HepG2 (cell line): ENCODE data around the gene POLA1. TPM values are rescaled to one million over a fixed set of nuclear protein-coding genes. Genes with fewer than 3 reads are reported as not detected.

Source experiments
- ATAC-seq: fragments of 200-7000 bp; cut with Tn5 transposase; 3 replicates; pipeline ENCODE4 v1.9.1; 2020; ENCODE audit warnings: mild to moderate bottlenecking, moderate library complexity
- BruUV-seq: library from RNA; stranded (reverse); fragments of 400-500 nt; replicated peaks from 2 replicates; lab custom pipeline; 2021; lab: Mats Ljungman, UMichigan
- CTCF ChIA-PET: fragments of 300-600 bp; formaldehyde crosslinking; extraction: SDS; loops from one replicate; lab custom pipeline; 2021; ENCODE audit warnings: low total read pairs, inconsistent platforms, low intra/inter-chr PET ratio; lab: Yijun Ruan, JAX
- POLR2A ChIA-PET: fragments of 350-600 bp; sonication (Branson Sonifier 250); formaldehyde crosslinking; loops from one replicate; lab custom pipeline; 2020; ENCODE audit warnings: antibody characterized with exemption, inconsistent platforms; lab: Yijun Ruan, JAX
- DNase-seq: peaks from one replicate; pipeline ENCODE4 v3.0.0-alpha.2; 2015; ENCODE audit warnings: low spot score
- FAIRE-seq: peaks from 3 replicates; lab custom pipeline; 2011; peaks lifted over from hg19 to GRCh38; lab: Jason Lieb, UNC
- H2AFZ ChIP-seq: one replicate; pipeline ENCODE4 v1.6.1; 2011; ENCODE audit warnings: low read length, inconsistent platforms
- H3K27ac ChIP-seq: fragments of 300-600 bp; 3 replicates; pipeline ENCODE4 v1.8.0; 2011; ENCODE audit warnings: mixed run types, mild to moderate bottlenecking, mixed read lengths, low read length, inconsistent platforms; ENCODE audit not compliant: insufficient read depth; ENCODE audit errors: extremely low read length
- H3K27me3 ChIP-seq, 2 experiments: fragments of 200-600 bp in 1 of 2; 2 replicates in 1 of 2; 3 replicates in 1 of 2; pipeline versions ENCODE4 v1.6.0 to v1.8.0; 2011; ENCODE audit warnings: low read length in 2 of 2, mild to moderate bottlenecking in 2 of 2, moderate library complexity in 2 of 2, inconsistent platforms in 1 of 2; ENCODE audit not compliant: insufficient read depth in 2 of 2, control insufficient read depth in 1 of 2
- H3K36me3 ChIP-seq, 2 experiments: fragments of 200-600 bp in 1 of 2; replicated peaks in 1 of 2; 2 replicates in 1 of 2; 3 replicates in 1 of 2; pipeline versions ENCODE4 v1.5.1 to v1.8.0; 2011; ENCODE audit warnings: low read length in 2 of 2, inconsistent platforms in 1 of 2; ENCODE audit not compliant: insufficient read depth in 2 of 2, control insufficient read depth in 1 of 2
- H3K4me1 ChIP-seq: 2 replicates; pipeline ENCODE4 v1.5.1; 2012; ENCODE audit warnings: low read length, inconsistent platforms; ENCODE audit not compliant: insufficient read depth
- H3K4me2 ChIP-seq: 2 replicates; pipeline ENCODE4 v1.6.0; 2011; ENCODE audit warnings: low read depth, low read length, inconsistent platforms
- H3K4me3 ChIP-seq, 3 experiments: fragments of 200-600 bp in 1 of 3; sonication (generic), shearing (Covaris generic) in 1 of 3; replicated peaks in 1 of 3; 2 replicates each; pipeline ENCODE4 v1.5.1; 2011 to 2016; ENCODE audit warnings: low read length in 3 of 3, inconsistent platforms in 2 of 3, low read depth in 2 of 3, mild to moderate bottlenecking in 2 of 3, control low read depth in 1 of 3, mixed read lengths in 1 of 3; ENCODE audit not compliant: insufficient read depth in 1 of 3
- H3K79me2 ChIP-seq: one replicate; pipeline ENCODE4 v1.6.1; 2011; ENCODE audit warnings: low read length, inconsistent platforms; ENCODE audit not compliant: insufficient read depth
- H3K9ac ChIP-seq: 2 replicates; pipeline ENCODE4 v1.6.0; 2011; ENCODE audit warnings: mild to moderate bottlenecking, low read depth, low read length, inconsistent platforms; ENCODE audit not compliant: insufficient read depth
- H3K9me3 ChIP-seq: 2 replicates; pipeline ENCODE4 v1.5.1; 2012; ENCODE audit warnings: mild to moderate bottlenecking, low read length
- H4K20me1 ChIP-seq: 2 replicates; pipeline ENCODE4 v1.6.0; 2011; ENCODE audit warnings: inconsistent platforms, mild to moderate bottlenecking, low read length, moderate library complexity; ENCODE audit not compliant: insufficient read depth
- AHR ChIP-seq: IDR thresholded peaks from 2 replicates; pipeline ENCODE4 v1.6.1; 2018; ENCODE audit warnings: missing genetic modification reagents, missing compliant biosample characterization
- EP300 ChIP-seq, 3 experiments: sonication (generic) in 1 of 3; formaldehyde crosslinking in 1 of 3; IDR thresholded peaks; 2 replicates each; pipeline versions ENCODE4 v1.5.1 to v1.6.1; 2011 to 2020; ENCODE audit warnings: low read depth in 2 of 3, low read length in 2 of 3, borderline replicate concordance in 1 of 3, improper control_type of control experiment in 1 of 3, mild to moderate bottlenecking in 1 of 3, missing genetic modification reagents in 1 of 3, moderate library complexity in 1 of 3
- HHEX ChIP-seq: IDR thresholded peaks from 2 replicates; pipeline ENCODE4 v1.6.1; 2016; ENCODE audit warnings: control low read depth
- ISL2 ChIP-seq: sonication (generic); formaldehyde crosslinking; IDR thresholded peaks from 2 replicates; pipeline ENCODE4 v1.5.0; 2020; ENCODE audit warnings: missing genetic modification reagents
- KLF16 ChIP-seq, 2 experiments: sonication (generic) in 1 of 2; formaldehyde crosslinking in 1 of 2; IDR thresholded peaks; 2 replicates each; pipeline versions ENCODE4 v1.6.1 to v1.8.0; 2016 to 2023; ENCODE audit warnings: missing genetic modification reagents in 2 of 2, missing compliant biosample characterization in 1 of 2
- MZF1 ChIP-seq: sonication (generic); formaldehyde crosslinking; IDR thresholded peaks from 2 replicates; pipeline ENCODE4 v1.8.1; 2023; ENCODE audit warnings: mild to moderate bottlenecking, missing genetic modification reagents, borderline replicate concordance
- NRL ChIP-seq: sonication (generic); formaldehyde crosslinking; IDR thresholded peaks from 2 replicates; pipeline ENCODE4 v1.5.0; 2020; ENCODE audit warnings: missing genetic modification reagents, mild to moderate bottlenecking, moderate library complexity, borderline replicate concordance
- RBFOX2 ChIP-seq: fragments of 200-400 bp; formaldehyde crosslinking; IDR thresholded peaks from 2 replicates; pipeline ENCODE4 v1.6.1; 2017; ENCODE audit warnings: low read depth, mild to moderate bottlenecking, low read length
- SOX5 ChIP-seq: IDR thresholded peaks from 2 replicates; pipeline ENCODE4 v1.6.1; 2016; ENCODE audit warnings: borderline replicate concordance
- TCF7L2 ChIP-seq: IDR thresholded peaks from 2 replicates; pipeline ENCODE4 v1.6.1; 2011; ENCODE audit warnings: mild to moderate bottlenecking, low read depth, low read length, moderate library complexity
- TOE1 ChIP-seq: sonication (generic); formaldehyde crosslinking; IDR thresholded peaks from 2 replicates; pipeline ENCODE4 v1.4.0; 2020; ENCODE audit warnings: mild to moderate bottlenecking, missing genetic modification reagents
- YY1 ChIP-seq: IDR thresholded peaks from 2 replicates; pipeline ENCODE4 v1.6.1; 2011; ENCODE audit warnings: low read length, low read depth, moderate library complexity, mild to moderate bottlenecking; ENCODE audit not compliant: insufficient read depth, insufficient replicate concordance
- ZNF441 ChIP-seq: sonication (generic); formaldehyde crosslinking; IDR thresholded peaks from 2 replicates; pipeline ENCODE4 v1.7.0; 2021; ENCODE audit warnings: missing genetic modification reagents, borderline replicate concordance
- ZNF883 ChIP-seq: sonication (generic); formaldehyde crosslinking; IDR thresholded peaks from 2 replicates; pipeline ENCODE4 v1.5.1; 2020; ENCODE audit warnings: mild to moderate bottlenecking, missing genetic modification reagents; ENCODE audit errors: not compliant biosample characterization
- WGBS: methylation state at CpG from one replicate; pipeline ENCODE4 v1.1.6; 2017; ENCODE audit warnings: low lambda C conversion rate; 5-methylcytosine and 5-hydroxymethylcytosine counted together
- in situ Hi-C: cut with HindIII; loops from 2 replicates; pipeline ENCODE4 v1.10.0; 2017; ENCODE audit warnings: low pct_unique_long_range_greater_than_20kb; ENCODE audit not compliant: extremely low pct_ligation_motif_present
- intact Hi-C: fragments of 100-400 bp; cut with micrococcal nuclease; formaldehyde crosslinking; loops from one replicate; pipeline ENCODE4 v1.10.0; 2022; ENCODE audit not compliant: unreplicated experiment
- polyA plus RNA-seq, 8 experiments: library from polyadenylated mRNA; depleted of rRNA in 3 of 8; stranded (reverse) in 7 of 8; unstranded in 1 of 8; fragments of >200 nt; fragmentation: Illumina TruSeq in 4 of 8; extraction: Trizol in 4 of 8; gene quantifications; 2 replicates each; pipeline versions ENCODE4 v1.2.1 to v1.2.3, GENCODE V29; 2011 to 2016; ENCODE audit warnings: low read depth in 4 of 8, missing spikeins in 1 of 8, mixed read lengths in 1 of 8; ENCODE audit not compliant: insufficient read depth in 1 of 8
- total RNA-seq, 5 experiments: library from RNA; depleted of rRNA; stranded (reverse); fragments of >200 nt; fragmentation: Illumina TruSeq; extraction: Trizol; gene quantifications; 2 replicates each; pipeline ENCODE4 v1.2.3, GENCODE V29; 2016; ENCODE audit warnings: low read depth in 1 of 5
- TF ChIP-seq, protein P1 (sequence below): sonication (generic); formaldehyde crosslinking; IDR thresholded peaks from 2 replicates; pipeline ENCODE4 v1.8.1; 2023; ENCODE audit warnings: mild to moderate bottlenecking, inconsistent platforms, moderate library complexity, missing genetic modification reagents, borderline replicate concordance
- TF ChIP-seq, protein P2 (sequence below): sonication (generic); formaldehyde crosslinking; IDR thresholded peaks from 2 replicates; pipeline ENCODE4 v1.8.1; 2023; ENCODE audit warnings: missing genetic modification reagents, mild to moderate bottlenecking, borderline replicate concordance

Gene POLA1
- total and polyA plus RNA-seq, 2 of the 13 experiments (the other 11 are each of a cell fraction or from before 2014, with no cell fraction given) = 3.3 to 26.5 TPM

DNA sequence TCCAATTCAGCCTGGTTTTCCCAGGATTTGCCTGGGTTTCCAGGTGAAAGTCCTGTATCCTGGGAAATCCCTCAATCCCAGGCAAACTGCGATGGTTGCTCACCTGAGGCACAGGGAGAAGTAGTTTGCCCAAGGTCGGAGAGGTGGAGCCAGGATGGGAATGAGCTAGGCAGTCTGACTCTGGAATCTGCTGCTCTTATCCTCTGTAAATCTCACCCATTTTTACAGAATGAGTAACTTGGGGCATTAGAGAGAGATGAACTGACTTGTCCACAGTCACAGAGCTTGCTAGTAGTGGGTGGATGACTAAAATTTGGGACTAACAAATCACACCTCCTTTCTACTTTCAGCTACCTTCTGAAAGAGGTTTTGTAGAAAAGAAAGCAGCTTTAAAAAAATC, 331.9 kb downstream of the POLA1 start:
- no peaks in the 10 kb centered on the region for H3K9me3 ChIP-seq
- H2AFZ ChIP-seq = no peak overlapping the region
- no peak for ATAC-seq
- H3K9ac ChIP-seq = no peak overlapping the region
- no peak for FAIRE-seq
- no peak for DNase-seq
- ChIA-PET POLR2A (no interaction called here), CTCF (no interaction called here)
- no TSS peak for BruUV-seq
- peaks cover 0 to 21% of the 10 kb centered on the region in 2 experiments; a peak in 3 of 5 replicates for H3K27me3 ChIP-seq
- no peak overlapping the region for H3K4me3 ChIP-seq
- TF ChIP-seq, protein P1, sequence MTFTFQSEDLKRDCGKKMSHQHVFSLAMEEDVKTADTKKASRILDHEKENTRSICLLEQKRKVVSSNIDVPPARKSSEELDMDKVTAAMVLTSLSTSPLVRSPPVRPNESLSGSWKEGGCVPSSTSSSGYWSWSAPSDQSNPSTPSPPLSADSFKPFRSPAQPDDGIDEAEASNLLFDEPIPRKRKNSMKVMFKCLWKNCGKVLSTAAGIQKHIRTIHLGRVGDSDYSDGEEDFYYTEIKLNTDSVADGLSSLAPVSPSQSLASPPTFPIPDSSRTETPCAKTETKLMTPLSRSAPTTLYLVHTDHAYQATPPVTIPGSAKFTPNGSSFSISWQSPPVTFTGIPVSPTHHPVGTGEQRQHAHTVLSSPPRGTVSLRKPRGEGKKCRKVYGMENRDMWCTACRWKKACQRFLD (CRISPR knock-in tag) = no peak
- TF ChIP-seq YY1 (no peak), ZNF441 (CRISPR knock-in tag) (no peak), TCF7L2 (no peak), NRL (CRISPR knock-in tag) (no peak), MZF1 (CRISPR knock-in tag) (no peak), SOX5 (CRISPR knock-in tag) (no peak)
- H3K4me2 ChIP-seq = no peak overlapping the region
- H3K27ac ChIP-seq = no peak overlapping the region
- WGBS = no CpG with 5 or more reads among the region's 2 CpGs
- H3K79me2 ChIP-seq = no peaks in the 10 kb centered on the region
- H3K4me1 ChIP-seq = peaks cover 5% of the 10 kb centered on the region; the same call in 1 of the 2 replicates
- H4K20me1 ChIP-seq = no peaks in the 10 kb centered on the region
- in situ Hi-C loops = no loop called here
- intact Hi-C loops = no loop called here
- H3K36me3 ChIP-seq = no peaks in the 10 kb centered on the region

DNA sequence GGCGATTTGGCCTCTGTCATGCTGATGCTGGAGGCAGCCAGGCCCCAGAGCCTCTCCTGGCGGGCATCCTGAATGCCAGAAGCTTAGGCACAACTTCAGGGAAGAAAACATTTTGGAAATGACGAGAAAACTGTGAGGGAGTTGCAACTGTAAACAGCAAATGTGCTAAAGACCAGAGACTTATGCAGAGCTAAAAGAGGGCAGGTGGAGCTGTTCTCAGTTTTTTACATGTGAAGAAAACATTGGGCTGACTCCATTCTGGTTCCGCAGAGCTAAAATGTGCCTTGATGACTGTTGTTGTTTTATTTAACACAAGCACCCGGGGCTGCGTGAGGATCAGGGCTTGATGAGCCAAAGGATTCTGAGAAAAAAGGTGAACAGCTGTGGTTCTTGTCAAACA, 332.9 kb downstream of the POLA1 start:
- intact Hi-C loops = no loop called here
- WGBS = 23% methylated on average over 5 of the region's 6 CpGs
- CTCF ChIA-PET = no interaction called here
- TF ChIP-seq AHR (CRISPR knock-in tag) = no peak
- no peak for TF ChIP-seq TOE1 (CRISPR knock-in tag)
- TF ChIP-seq RBFOX2 = no peak
- TF ChIP-seq, protein P2, sequence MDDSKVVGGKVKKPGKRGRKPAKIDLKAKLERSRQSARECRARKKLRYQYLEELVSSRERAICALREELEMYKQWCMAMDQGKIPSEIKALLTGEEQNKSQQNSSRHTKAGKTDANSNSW (CRISPR knock-in tag) = no peak
- no peak for TF ChIP-seq ISL2 (CRISPR knock-in tag)
- TF ChIP-seq EP300 (IDR thresholded peaks at IDR 0.05; ENCODE audit: low read depth in 2 of 2, low read length in 2 of 2) = no peak
- no peak for TF ChIP-seq EP300 (CRISPR knock-in tag; IDR thresholded peaks at IDR 0.05; ENCODE audit: borderline replicate concordance)
- no peak for TF ChIP-seq HHEX (CRISPR knock-in tag)
- TF ChIP-seq KLF16 (CRISPR knock-in tag; IDR thresholded peaks at IDR 0.05) = no peak
- TF ChIP-seq ZNF883 = no peak

More for the DNA sequence above, 332.9 kb downstream of the POLA1 start:
- Histone ChIP-seq H3K4me1 (no peaks in the 10 kb centered on the region), H3K4me2 (no peak overlapping the region), H3K27me3 (peaks cover 0 to 14% of the 10 kb centered on the region in 2 experiments; a peak in 1 of 5 replicates), H2AFZ (no peak overlapping the region), H3K27ac (no peak overlapping the region), H3K4me3 (no peak overlapping the region), H4K20me1 (no peaks in the 10 kb centered on the region), H3K9ac (no peak overlapping the region), H3K9me3 (no peaks in the 10 kb centered on the region), H3K79me2 (no peaks in the 10 kb centered on the region), H3K36me3 (no peaks in the 10 kb centered on the region)
- FAIRE-seq (no peak), DNase-seq (no peak), ATAC-seq (no peak)
- POLR2A ChIA-PET = no interaction called here
- in situ Hi-C loops = no loop called here
- no TSS peak for BruUV-seq
